ENCODE results near the gene DUSP9.

The DUSP9 gene

DNA sequence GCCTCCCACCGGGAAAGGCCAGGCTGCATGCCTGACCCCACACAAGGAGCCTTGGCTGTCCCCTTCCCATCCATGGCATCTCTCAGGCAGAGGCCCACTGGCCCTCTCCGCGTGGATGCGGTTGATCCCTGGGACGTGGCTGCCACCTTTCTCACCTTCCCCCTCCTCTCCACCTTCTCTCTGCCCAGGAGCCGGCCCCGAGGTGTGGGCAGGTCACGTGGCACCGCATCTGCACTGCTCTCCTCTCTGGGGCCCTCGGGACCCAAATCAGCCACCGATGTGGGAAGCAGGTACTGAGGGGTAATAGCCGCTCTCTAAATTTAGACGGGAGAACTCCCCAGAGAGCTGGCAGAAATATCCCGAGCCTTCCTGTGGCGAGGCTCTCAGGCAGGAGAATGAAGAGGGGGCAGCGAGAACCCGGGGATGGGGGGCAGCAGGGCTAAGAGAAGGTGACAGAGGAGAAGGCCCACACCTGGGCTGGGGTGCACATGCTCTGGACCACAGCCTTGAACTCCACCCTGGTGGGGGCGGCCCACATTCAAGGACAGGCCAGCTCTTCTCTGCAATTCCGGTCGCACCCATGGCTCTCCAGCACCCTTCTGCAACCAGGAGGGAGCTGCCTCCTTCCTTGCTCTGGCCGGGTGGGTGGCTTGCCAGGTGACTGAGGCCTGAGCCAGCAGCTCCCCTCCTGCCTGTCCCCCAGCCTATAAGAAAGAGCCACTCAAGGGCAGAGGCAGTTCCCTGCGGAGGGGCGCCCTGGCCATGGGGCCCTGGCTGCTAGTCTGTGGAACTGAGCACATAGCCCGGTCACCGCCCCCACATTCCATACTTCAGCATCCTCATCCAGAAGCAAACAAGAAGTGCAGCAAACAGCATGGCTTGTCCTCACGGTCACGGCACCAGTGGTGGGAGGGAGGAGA lies 9.6 kb upstream of the DUSP9 start:
- DNase-seq: no peak

DNA sequence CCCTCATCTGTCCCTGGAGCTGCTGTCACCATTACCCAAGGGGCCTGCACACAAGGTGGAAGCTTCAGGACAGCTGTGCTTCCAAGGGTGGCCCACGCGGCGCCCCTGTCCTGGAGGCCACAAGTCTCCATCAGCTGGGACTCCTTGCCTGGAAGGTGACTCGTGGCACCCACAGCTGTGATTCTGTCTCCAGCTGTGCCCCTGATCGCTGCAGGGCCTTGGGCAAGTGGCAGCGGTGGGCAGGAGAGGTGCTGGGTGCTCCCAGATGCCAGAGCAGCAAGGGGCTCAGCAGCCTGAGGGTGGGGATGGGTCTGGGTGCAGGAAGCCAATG lies 9.0 kb upstream of the DUSP9 start:
- no peak for DNase-seq

DNA sequence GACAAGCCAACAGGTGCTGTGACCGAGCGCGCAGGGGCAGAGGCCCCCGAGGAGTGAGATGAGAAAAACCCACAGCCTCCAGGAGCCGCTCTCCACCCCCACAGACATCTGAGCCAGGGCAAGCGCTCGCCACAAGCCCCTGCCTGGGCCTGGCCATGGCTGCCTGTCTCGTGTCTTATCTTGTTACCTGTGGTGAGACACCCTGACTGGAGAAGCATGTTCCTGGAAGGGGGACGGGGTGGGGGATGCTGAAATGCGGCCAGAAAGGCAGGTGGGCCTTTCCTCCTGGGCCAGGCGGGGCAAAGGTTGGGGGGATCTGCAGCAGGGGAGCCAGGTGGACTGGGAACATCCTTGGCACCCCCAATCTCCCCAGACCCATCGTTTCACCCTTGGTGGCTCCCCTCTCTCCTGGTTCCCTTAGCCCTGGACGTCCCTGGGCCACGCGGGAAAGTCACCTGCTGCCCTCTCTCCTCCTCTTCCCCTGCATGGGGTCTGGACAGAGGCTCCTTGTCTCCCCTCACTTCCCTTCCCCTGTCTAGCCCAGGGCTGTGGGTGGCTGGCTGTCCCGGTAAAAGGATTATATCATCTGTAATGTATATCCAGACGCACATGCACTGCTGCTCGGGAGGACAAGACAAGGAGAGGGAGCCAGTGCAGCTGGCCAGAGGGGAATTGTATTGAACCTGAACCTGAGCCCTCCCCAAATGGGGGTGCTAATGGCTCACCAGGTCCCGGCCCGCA lies 8.4 kb upstream of the DUSP9 start:
- no peak for DNase-seq

DNA sequence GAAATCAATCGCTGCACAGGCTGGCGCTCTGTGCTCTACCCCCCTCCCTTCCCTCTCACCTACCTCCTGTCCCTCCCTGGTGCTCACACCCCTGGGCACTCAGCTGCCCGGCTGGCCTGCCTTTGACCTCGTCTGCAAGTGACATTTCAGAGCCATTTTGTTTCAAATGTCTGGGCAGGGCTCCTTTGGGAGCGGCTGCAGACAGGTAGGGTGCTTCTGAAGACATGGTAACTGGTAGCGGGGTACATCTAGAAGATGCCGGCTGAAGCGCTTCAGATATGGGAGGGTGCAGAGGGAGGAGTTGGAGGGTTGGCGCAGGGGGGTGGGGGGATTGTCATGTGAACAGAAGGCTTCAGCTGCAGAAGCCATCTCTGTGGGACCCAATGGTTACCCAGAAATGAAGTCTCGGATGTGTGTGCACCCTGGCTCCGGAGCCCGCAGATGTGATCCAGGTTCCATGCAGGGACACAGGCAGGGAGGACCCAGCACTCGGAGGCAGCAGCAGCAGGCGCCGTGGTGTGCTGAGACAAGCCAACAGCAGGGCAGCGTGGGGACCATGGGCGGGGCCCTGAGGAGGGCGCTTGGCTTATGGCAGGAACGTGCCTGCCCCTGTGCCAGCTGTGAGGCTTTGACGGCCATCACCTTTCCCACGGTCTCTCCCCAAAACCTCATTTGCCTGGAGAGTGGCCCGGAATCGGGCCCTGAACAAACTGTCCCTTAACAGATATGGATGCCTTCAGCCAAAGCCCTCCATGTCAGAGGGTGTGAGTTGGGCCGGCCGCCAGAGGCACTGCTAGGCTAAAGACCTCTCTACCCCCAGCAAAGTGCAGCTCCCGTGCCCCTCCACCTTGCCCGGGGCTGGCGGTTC lies 7.6 kb upstream of the DUSP9 start:
- DNase-seq: no peak

DNA sequence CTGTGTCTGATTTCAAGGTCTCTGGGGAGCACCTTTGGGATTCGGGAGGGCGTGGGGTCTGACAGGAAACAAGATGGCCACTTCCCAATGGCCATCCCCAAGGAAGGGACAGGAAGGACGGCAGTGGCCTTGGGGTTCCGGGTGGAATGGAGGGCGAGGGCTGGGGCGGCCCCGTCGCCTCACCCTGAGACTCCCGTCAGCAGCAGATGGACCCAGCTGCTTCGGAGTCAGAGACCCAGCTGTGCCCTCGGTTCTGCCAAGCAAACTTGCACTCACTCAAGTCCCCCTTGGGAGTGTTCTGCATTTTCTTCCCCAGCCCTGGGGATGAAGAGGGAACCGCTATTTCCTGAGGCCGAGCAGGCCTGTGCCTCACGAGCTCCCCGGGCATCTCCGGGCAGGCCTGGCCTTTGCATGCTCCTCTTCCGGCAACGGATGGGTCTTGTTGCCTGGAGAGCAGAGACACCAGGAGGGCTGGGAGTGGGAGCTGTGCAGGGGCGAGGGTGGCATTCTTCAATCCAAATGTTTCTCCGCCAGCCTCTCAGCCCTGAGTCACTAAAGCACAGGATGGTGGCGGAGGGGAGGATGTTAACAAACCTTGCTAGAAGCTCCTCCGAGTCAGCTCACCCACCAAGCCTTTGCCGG lies 6.8 kb upstream of the DUSP9 start:
- no peak for DNase-seq

DNA sequence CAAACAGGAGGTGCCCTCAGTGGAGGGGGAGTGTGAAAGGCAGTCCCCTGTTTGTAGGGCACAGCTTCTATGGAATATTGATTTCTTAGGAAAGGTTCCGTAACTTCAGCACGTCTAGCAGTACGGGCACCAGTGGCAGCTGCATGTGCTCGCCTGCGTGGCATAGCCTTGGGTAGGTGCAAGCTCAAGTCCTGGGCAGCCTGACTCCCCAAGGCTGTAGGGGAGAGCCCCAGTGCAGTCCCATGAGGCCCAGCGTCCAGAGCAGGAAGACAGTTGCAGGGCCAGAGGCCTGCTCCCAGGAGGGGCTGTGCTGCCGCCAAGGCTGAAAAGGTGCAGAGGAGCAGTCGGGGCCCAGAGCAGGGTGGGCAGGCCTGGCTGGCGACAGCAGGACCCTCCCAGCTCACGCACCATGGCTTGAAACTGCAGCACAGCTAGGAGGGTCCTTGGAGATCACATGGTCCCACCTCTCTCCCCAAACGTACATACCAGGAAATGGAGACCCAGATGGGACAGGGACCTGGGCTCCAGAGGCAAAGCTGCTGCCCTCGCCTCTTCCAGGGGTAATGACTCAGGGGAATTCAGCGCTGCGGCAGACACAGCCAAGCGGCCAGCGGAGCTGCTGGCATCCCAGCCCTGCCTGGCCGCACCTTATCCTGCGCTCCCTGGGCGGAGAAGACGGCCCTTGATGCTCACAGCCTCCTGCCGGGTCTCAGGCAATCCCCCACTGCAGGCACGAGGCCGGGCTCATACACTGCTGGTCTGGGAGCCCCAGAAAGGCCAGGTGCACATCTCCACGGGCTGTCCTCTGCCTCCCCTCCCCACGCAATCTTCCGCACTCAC lies 6.0 kb upstream of the DUSP9 start:
- no peak for DNase-seq

DNA sequence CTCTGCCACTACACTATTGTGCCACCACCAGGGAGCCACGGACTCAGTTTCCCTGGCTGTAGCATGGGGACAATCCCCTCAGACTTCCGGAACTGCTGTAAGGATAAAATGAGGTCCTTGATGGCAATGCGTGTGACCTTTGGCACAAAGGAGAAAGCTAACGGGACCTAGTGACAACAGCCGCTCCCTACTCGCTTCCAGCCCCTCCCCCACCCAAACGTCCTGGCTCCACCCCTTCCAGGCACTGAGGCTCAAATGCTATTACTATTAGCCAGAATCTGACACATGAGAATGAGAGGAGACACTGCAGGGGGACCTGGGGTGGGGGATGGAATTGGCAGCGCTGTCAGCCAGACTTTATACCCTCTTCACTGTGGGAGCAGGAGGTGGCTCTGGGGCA lies 5.4 kb upstream of the DUSP9 start:
- no peak for DNase-seq

DNA sequence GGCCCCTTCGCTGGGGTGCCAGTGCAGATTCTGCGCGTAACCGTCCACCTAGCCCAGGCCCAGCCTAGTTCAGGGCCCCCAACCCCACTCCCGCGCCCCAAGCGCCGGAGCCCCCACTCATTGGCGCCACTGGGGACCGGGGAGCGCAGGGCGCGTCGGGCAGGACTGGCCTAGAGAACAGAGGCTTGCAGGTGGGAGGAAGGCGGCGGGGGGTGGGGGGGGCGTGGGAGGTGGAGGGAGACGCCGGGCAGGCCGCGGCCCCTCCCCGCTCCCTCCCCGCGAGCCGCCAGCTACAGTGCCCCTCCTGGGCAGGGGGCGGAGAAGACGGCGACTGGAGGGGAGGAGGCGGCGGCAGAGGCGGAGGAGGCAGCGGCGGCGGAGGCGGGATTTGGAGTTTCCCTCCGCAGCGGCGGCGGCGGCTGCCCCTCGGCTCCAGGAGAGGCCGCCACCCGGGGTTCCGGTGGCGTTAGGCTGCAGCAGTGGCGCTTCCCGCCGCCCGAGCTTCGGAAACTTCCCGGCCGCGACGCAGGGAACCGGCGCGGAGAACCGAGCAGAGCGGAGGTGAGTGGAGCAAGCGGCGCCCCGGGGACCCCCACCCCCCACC lies 4.8 kb upstream of the DUSP9 start:
- DNase-seq: no peak

DNA sequence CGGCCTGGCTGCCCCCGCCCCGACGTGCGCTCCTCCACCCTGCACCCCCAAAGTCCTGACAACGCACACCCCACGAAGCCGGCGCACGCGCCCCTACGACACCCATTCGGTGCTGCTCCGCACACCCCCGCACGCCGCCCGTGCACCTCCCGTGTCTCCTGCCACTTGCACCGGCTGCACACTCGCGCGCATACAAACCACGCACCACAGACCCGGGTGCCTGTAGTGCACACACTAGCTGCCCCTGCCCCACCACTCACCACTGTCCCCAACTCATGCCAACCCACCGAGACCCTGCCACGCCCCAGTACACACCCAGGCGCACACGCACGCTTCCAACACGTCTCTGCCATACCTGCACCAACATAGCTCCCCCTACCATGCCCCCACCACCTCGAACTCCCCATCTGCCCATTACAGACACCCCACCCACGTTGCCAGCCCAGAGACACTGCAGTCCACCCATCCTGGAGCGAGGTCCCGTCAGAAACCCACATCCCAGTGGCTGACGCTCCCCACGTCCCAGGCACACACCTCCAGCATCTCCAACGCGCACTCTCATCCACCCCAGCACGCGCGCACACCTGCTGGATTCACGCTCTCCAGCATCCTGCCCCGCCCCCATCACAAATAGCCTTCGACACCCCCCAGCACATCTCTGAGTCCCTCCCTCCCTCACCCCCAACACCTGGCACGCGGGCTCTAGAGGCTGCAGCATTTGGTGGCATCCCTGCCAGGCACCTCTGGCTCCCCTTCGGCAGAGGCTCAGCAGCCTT lies 4.2 kb upstream of the DUSP9 start:
- DNase-seq: no peak

DNA sequence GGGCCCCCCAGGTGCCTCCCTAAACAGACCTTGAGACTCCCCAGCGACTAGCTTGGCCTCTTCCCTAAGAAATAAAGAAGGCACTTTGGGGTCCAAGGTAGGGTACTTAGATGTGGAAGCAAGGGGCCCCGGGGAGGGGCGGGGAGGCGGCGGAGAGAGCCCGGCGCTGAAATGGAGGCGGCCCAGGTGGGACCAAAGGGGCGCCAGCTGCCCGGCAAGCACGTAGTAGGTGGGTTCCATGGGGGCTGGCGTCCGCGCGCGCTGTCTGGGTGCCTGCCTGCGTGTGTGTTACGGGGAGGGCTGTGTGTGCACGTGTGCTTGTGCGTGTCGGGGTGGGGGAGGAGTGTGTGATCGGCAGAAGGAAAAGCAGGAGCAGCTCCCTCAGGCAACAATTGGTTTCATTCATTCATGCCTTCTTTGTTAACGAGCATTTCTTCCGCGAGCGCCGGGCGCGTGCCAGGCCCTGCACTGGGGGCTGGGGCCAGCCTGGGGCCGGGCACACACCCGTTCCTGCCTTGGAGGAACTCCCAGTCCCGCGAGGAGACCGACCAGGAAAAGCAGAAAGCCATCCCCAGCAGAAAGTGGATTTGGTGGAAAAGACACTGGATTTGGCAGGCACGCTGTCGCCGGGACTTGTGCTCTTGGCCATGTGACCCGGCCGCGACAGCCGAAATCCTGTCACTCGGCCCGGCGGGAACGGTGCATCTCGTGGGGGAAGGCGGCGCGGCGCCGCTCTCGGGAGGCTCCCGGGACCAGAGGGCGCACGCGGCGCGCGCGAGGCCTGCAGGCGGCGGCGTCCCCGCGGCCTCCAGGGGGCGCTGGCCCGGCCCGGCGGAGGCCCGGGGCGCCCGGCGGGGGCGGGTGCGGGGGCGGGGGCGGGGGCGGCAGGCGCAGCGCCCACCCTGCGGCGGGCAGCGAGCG lies 3.3 kb upstream of the DUSP9 start:
- DNase-seq: no peak

DNA sequence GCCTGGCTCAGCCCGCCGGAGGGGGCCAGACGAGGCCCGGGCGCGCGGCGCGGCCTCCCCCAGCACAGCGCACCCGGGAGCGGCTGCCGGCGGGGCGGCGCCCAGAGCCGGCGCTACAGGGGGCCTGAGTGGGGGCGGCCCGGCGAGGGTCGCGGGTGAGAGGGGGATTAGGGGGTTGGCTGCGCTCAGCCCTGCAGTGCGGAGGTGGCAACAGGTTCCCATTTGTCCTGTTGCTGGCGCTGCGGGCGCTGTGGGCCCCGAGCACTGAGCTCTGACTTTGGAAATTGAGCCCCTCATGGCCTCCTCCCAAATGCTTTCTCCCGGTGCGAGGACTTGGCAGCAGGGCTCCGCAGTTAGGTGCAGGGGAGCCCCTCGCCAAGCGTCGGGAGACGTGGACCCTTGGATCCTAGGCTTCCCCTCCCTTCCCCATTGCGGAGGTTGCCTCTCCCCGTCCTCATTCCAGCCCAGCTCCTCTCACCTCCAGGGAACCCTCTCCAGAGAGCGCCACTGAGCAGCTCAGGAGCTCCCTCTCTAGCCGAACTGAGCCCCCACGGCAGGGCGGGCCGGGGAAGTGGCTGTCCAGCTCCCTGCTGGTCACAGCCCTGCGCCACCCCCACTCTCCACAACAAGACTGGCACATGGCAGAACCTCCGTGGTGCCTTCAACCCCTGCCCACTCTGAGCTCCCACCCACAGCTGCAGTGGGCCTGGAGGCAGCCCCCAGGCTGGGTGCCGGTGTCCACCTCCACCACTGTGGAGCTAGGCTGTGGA lies 2.5 kb upstream of the DUSP9 start:
- no peak for DNase-seq

DNA sequence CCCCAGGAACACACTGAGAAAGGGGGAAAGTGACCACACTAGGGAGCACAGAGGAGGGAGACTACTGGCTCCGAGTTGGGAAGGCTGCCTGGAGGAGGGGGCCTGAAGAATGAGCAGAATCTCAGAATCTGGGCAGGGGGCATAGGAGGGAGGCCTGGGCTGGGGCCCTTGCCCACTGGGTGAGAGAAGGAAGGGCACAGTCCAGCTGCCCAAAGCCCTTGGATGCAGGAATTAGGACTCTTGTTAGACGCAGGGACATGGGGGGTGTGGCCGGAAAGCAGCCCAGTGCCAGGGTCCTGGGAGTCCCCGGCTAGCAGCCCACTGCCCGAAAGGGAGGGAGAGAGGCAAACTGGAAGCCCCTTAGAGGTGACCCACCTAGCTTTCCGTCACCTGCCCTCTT lies 1.9 kb upstream of the DUSP9 start:
- DNase-seq: no peak

DNA sequence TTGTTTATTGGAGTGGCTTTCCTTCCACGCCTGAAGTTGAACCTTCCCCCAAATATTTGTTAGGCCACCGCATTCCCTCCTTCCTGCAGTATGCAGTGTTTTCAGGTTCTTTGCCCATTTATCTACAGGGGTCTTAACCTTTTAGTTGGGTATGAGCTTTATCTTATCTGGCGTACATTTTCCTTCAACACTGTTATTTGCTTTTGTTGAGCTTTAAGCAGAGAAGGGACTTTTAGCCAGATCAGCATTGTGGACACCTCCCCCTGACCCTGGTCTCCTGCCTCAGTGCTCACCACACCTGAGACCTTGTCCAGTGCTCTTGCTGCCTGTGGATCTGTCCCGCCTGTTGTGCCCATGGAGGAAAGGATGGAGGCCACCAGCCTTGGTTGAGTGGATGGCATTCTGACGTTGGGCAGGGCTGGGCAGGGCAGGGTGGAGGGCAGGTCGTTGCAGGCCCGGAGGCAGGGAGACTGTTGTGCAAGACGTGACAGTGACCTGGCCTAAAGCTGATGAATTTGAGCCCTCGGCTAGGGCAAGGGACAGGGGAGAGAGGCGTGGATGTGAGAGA lies 998 bp upstream of the DUSP9 start:
- DNase-seq: no peak

DNA sequence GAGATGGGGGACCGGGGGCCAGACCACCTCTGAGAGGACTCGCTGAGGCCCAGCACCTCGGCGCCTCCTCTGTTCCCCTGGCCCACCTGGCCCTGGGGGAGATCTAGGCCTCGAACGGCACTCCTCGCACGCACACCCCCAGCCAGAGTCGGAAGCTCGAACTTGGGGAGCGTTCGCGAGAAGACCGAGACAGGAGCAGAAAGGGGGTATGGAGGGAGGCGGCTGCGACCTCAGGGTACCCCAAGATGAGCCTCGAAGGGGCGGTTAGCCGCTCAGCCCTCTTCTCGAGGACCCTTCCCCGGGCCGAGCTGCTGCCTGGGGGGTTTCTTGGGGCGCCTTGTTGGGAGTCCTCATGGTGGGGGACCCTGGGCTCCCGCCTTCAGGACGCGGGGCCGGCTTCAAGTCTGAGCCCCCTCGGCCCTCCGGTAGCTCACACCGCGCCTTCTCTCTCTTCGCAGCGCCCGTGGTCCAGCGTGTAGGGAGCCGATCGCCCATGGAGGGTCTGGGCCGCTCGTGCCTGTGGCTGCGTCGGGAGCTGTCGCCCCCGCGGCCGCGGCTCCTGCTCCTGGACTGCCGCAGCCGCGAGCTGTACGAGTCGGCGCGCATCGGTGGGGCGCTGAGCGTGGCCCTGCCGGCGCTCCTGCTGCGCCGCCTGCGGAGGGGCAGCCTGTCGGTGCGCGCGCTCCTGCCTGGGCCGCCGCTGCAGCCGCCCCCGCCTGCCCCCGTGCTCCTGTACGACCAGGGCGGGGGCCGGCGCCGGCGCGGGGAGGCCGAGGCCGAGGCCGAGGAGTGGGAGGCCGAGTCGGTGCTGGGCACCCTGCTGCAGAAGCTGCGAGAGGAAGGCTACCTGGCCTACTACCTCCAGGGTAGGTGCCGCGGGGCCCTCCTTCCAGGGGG lies 706 bp downstream of the DUSP9 start:
- DNase-seq: no peak

DNA sequence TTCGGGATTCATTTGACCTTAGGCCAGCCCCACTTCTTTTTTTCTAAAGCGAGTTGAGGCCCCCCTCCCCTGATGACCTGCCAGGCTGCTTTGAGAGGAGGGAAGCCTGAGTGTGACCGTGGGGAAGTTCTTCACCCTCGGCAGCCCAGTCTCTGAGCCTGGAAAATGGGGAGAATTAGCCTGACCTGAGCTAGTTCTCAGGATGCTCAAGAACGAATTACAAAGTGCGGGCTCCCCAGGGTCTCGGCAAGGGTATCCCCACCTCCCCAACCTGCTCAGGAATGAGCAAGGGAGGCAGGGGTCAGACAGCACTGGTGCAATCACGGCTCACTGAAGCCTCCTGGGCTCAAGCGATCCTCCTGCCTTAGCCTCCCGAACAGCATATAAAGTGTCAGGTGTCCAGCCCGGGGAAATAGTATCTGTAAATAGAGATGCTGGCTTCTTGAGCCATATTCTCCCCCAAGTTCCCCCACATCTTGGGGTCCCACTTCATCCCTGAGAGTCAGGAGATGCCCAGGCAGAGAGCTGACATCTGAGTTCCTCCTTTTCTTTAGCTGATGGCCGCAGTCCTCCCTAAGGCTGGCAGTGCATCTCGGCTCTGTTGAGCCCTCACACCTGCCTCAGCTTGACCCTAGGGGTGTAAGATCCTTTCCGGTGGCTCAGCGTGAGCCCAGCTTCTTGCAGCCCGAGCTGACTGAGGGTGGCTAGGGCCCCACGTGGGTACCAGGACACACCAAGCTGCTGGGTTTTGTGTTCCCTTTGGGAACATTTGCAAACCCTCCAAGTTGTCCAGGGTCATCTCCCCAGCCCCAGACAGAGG lies 1.6 kb downstream of the DUSP9 start:
- DNase-seq: no peak

DNA sequence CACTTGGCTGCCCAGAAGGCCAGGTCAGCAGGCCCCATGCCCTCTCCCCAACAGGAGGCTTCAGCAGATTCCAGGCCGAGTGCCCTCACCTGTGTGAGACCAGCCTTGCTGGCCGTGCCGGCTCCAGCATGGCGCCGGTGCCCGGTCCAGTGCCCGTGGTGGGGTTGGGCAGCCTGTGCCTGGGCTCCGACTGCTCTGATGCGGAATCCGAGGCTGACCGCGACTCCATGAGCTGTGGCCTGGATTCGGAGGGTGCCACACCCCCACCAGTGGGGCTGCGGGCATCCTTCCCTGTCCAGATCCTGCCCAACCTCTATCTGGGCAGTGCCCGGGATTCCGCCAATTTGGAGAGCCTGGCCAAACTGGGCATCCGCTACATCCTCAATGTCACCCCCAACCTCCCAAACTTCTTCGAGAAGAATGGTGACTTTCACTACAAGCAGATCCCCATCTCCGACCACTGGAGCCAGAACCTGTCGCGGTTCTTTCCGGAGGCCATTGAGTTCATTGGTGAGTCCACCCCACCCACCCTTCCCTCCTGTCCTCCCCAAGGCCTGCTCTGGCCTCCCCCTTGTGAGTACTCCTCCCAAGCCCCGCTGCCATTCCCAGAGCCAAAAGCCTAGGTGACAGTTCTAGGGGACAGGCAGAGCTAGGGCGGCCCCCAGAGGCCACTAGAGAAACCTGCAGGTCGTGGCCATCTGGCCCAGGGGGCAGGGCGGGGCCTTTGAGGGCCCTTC lies 2.3 kb downstream of the DUSP9 start:
- DNase-seq: no peak

Data from kidney glomerular epithelial cell (primary cell).